ENCODE results near the gene SLC25A41. TPM values are rescaled to one million over a fixed set of nuclear protein-coding genes. Genes with fewer than 3 reads are reported as not detected.

SLC25A41 gene
- total and polyA plus RNA-seq, 2 of the 13 experiments (the other 11 are each of a cell fraction or from before 2014, with no cell fraction given) = 0.33 to 0.95 TPM

DNA sequence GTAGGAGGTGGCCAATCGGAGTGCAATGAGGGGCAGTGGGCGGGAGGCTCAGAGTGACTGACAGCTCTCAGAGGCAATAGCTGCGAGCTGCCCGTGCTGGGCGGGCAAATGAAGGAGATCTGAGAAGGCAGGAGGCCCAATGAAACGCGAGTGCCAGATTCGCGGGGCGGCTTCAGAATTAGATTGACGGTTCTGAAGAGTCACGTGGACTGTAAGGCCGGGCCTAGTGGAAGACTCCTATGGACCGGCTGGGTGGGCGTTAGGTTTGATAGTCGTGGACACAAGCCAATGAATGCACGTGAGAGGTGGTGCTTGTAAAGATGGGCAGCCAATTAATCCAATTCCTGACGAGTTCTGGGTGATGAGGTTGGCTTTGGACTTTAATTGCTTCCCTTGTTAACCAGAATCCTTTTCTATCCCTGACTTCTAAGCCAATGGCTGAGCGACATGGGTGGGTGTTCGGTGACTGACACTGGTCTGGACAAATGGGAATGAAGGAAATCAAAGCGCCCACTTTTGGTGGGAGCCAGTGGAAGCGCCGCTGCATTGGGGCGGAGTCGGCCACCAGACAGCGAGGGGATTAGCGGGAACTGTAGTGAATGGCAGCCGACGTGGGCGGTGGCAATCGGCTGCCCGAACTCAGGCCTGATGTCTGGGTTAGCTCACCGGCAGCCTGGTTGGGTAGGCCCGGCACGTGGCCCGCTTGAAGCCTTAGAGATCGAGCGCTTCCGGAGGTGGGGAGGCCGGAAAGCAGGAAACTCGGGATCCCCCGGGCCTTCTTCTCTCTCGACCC lies 8.4 kb downstream of the SLC25A41 start (continued):
- TF ChIP-seq, protein P1, sequence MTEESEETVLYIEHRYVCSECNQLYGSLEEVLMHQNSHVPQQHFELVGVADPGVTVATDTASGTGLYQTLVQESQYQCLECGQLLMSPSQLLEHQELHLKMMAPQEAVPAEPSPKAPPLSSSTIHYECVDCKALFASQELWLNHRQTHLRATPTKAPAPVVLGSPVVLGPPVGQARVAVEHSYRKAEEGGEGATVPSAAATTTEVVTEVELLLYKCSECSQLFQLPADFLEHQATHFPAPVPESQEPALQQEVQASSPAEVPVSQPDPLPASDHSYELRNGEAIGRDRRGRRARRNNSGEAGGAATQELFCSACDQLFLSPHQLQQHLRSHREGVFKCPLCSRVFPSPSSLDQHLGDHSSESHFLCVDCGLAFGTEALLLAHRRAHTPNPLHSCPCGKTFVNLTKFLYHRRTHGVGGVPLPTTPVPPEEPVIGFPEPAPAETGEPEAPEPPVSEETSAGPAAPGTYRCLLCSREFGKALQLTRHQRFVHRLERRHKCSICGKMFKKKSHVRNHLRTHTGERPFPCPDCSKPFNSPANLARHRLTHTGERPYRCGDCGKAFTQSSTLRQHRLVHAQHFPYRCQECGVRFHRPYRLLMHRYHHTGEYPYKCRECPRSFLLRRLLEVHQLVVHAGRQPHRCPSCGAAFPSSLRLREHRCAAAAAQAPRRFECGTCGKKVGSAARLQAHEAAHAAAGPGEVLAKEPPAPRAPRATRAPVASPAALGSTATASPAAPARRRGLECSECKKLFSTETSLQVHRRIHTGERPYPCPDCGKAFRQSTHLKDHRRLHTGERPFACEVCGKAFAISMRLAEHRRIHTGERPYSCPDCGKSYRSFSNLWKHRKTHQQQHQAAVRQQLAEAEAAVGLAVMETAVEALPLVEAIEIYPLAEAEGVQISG (CRISPR knock-in tag; IDR thresholded peaks at IDR 0.05) = peak; percentile 40; the same call in 1 of the 2 replicates
- TF ChIP-seq ZNF580 (CRISPR knock-in tag; IDR thresholded peaks at IDR 0.05; ENCODE audit: borderline replicate concordance, low read depth) (peak; percentile 21; the same call in 1 of the 2 replicates), RAD21 (CRISPR knock-in tag; IDR thresholded peaks at IDR 0.05) (peak; percentile 37; the same call in 1 of the 2 replicates), ZNF350 (CRISPR knock-in tag; IDR thresholded peaks at IDR 0.05; ENCODE audit: borderline replicate concordance, low read depth) (peak; percentile 43; the same call in 1 of the 2 replicates), ZNF30 (CRISPR knock-in tag; IDR thresholded peaks at IDR 0.05) (no peak), ZNF224 (CRISPR knock-in tag; IDR thresholded peaks at IDR 0.05) (peak; percentile 71; the same call in 1 of the 2 replicates), ZNF44 (CRISPR knock-in tag; IDR thresholded peaks at IDR 0.05) (peak; percentile 24; the same call in 1 of the 2 replicates), ZNF678 (CRISPR knock-in tag; IDR thresholded peaks at IDR 0.05) (0 out of 2 replicates have a peak, but pooled peaks have one; percentile 31), ZNF709 (CRISPR knock-in tag; IDR thresholded peaks at IDR 0.05) (peak; percentile 48; the same call in 1 of the 2 replicates), NFKBIZ (CRISPR knock-in tag; IDR thresholded peaks at IDR 0.05) (0 out of 2 replicates have a peak, but pooled peaks have one; percentile 54), KLF11 (CRISPR knock-in tag; IDR thresholded peaks at IDR 0.05) (no peak)
- TF ChIP-seq, protein P2, sequence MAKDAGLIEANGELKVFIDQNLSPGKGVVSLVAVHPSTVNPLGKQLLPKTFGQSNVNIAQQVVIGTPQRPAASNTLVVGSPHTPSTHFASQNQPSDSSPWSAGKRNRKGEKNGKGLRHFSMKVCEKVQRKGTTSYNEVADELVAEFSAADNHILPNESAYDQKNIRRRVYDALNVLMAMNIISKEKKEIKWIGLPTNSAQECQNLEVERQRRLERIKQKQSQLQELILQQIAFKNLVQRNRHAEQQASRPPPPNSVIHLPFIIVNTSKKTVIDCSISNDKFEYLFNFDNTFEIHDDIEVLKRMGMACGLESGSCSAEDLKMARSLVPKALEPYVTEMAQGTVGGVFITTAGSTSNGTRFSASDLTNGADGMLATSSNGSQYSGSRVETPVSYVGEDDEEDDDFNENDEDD (CRISPR knock-in tag; IDR thresholded peaks at IDR 0.05; ENCODE audit: borderline replicate concordance) = peak; percentile 72; the same call in 1 of the 2 replicates
- TF ChIP-seq, protein P3, sequence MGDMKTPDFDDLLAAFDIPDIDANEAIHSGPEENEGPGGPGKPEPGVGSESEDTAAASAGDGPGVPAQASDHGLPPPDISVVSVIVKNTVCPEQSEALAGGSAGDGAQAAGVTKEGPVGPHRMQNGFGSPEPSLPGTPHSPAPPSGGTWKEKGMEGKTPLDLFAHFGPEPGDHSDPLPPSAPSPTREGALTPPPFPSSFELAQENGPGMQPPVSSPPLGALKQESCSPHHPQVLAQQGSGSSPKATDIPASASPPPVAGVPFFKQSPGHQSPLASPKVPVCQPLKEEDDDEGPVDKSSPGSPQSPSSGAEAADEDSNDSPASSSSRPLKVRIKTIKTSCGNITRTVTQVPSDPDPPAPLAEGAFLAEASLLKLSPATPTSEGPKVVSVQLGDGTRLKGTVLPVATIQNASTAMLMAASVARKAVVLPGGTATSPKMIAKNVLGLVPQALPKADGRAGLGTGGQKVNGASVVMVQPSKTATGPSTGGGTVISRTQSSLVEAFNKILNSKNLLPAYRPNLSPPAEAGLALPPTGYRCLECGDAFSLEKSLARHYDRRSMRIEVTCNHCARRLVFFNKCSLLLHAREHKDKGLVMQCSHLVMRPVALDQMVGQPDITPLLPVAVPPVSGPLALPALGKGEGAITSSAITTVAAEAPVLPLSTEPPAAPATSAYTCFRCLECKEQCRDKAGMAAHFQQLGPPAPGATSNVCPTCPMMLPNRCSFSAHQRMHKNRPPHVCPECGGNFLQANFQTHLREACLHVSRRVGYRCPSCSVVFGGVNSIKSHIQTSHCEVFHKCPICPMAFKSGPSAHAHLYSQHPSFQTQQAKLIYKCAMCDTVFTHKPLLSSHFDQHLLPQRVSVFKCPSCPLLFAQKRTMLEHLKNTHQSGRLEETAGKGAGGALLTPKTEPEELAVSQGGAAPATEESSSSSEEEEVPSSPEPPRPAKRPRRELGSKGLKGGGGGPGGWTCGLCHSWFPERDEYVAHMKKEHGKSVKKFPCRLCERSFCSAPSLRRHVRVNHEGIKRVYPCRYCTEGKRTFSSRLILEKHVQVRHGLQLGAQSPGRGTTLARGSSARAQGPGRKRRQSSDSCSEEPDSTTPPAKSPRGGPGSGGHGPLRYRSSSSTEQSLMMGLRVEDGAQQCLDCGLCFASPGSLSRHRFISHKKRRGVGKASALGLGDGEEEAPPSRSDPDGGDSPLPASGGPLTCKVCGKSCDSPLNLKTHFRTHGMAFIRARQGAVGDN (CRISPR knock-in tag; IDR thresholded peaks at IDR 0.05) = peak; percentile 98
- TF ChIP-seq, protein P4, sequence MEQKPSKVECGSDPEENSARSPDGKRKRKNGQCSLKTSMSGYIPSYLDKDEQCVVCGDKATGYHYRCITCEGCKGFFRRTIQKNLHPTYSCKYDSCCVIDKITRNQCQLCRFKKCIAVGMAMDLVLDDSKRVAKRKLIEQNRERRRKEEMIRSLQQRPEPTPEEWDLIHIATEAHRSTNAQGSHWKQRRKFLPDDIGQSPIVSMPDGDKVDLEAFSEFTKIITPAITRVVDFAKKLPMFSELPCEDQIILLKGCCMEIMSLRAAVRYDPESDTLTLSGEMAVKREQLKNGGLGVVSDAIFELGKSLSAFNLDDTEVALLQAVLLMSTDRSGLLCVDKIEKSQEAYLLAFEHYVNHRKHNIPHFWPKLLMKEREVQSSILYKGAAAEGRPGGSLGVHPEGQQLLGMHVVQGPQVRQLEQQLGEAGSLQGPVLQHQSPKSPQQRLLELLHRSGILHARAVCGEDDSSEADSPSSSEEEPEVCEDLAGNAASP (CRISPR knock-in tag; IDR thresholded peaks at IDR 0.05; ENCODE audit: borderline replicate concordance) = 0 out of 2 replicates have a peak, but pooled peaks have one; percentile 11
- TF ChIP-seq, protein P5, sequence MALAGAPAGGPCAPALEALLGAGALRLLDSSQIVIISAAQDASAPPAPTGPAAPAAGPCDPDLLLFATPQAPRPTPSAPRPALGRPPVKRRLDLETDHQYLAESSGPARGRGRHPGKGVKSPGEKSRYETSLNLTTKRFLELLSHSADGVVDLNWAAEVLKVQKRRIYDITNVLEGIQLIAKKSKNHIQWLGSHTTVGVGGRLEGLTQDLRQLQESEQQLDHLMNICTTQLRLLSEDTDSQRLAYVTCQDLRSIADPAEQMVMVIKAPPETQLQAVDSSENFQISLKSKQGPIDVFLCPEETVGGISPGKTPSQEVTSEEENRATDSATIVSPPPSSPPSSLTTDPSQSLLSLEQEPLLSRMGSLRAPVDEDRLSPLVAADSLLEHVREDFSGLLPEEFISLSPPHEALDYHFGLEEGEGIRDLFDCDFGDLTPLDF (CRISPR knock-in tag; IDR thresholded peaks at IDR 0.05) = peak; percentile 81
- TF ChIP-seq, protein P6, sequence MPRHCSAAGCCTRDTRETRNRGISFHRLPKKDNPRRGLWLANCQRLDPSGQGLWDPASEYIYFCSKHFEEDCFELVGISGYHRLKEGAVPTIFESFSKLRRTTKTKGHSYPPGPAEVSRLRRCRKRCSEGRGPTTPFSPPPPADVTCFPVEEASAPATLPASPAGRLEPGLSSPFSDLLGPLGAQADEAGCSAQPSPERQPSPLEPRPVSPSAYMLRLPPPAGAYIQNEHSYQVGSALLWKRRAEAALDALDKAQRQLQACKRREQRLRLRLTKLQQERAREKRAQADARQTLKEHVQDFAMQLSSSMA (CRISPR knock-in tag; IDR thresholded peaks at IDR 0.05) = no peak

Measured in HepG2 (cell line).